NB4 (cell line): ENCODE measurements around the gene AOPEP.

Experiments used
- POLR2A ChIP-seq: IDR thresholded peaks from 2 replicates; pipeline ENCODE4 v1.6.1; 2011; ENCODE audit warnings: mild to moderate bottlenecking; ENCODE audit not compliant: insufficient read length; ENCODE audit errors: extremely low read depth
- TF ChIP-seq, protein P1 (sequence below): IDR thresholded peaks from one replicate; pipeline ENCODE4 v1.5.1; 2012; ENCODE audit warnings: low read depth, low read length

DNA sequence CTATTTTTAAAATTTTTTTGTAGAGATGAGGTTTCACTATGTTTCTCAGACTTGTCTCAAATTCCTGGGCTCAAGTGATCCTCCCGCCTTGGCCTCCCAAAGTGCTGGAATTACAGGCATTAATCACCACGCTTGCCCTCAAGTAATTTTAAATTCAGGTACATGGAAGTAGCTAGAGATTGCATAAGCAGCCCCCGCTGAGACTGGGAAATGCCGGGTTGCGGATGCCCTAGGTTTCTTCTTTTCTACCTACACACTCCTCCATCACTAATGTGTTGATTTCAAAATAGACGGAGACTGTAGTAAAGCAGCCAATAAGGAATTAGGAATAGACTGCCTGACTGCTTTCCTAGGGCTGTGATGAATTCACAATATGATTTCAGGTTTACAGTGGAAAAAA lies 388.6 kb downstream of the AOPEP start:
- TF ChIP-seq, protein P1, sequence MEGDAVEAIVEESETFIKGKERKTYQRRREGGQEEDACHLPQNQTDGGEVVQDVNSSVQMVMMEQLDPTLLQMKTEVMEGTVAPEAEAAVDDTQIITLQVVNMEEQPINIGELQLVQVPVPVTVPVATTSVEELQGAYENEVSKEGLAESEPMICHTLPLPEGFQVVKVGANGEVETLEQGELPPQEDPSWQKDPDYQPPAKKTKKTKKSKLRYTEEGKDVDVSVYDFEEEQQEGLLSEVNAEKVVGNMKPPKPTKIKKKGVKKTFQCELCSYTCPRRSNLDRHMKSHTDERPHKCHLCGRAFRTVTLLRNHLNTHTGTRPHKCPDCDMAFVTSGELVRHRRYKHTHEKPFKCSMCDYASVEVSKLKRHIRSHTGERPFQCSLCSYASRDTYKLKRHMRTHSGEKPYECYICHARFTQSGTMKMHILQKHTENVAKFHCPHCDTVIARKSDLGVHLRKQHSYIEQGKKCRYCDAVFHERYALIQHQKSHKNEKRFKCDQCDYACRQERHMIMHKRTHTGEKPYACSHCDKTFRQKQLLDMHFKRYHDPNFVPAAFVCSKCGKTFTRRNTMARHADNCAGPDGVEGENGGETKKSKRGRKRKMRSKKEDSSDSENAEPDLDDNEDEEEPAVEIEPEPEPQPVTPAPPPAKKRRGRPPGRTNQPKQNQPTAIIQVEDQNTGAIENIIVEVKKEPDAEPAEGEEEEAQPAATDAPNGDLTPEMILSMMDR: no peak
- TF ChIP-seq POLR2A: no peak
